SK-N-SH (cell line): ENCODE data around the gene PUM1.

Experiments
- CHD2 ChIP-seq: fragments of 150-350 bp; IDR thresholded peaks from 2 replicates; pipeline ENCODE4 v1.6.1; 2018; ENCODE audit warnings: low read length; ENCODE audit not compliant: partially characterized antibody
- CTCF ChIP-seq: fragments of 200-600 bp; sonication (generic); IDR thresholded peaks from 2 replicates; pipeline ENCODE4 v1.6.1; 2017; ENCODE audit warnings: antibody characterized with exemption, mild to moderate bottlenecking, moderate library complexity
- GABPA ChIP-seq: IDR thresholded peaks from 2 replicates; pipeline ENCODE4 v1.4.0; 2012; ENCODE audit warnings: low read depth, mild to moderate bottlenecking
- RAD21 ChIP-seq: IDR thresholded peaks from 2 replicates; pipeline ENCODE4 v1.6.1; 2012; ENCODE audit warnings: mild to moderate bottlenecking, low read length
- SIN3A ChIP-seq: IDR thresholded peaks from 2 replicates; pipeline ENCODE4 v1.6.1; 2012; ENCODE audit warnings: low read depth, mild to moderate bottlenecking, low read length, moderate library complexity, borderline replicate concordance
- TAF1 ChIP-seq: IDR thresholded peaks from 2 replicates; pipeline ENCODE4 v1.6.1; 2012; ENCODE audit warnings: low read depth, mild to moderate bottlenecking, low read length, moderate library complexity, borderline replicate concordance

- TF ChIP-seq CTCF (no peak), CHD2 (no peak), SIN3A (no peak), RAD21 (no peak), TAF1 (no peak), GABPA (no peak)
These were observed 182.7 kb downstream of the PUM1 start for GRCh38 chr1:30882678-30883388.
